Gastrocnemius medialis (tissue), 4 donors: ENCODE data around the gene IL17RA.

Source experiments
- POLR2A ChIP-seq, 2 donors: fragments of 450-650 bp; IDR thresholded peaks; one replicate each; pipeline ENCODE4 v1.6.1; 2017; ENCODE audit warnings: antibody characterized with exemption in 2 of 2, mild to moderate bottlenecking in 2 of 2, moderate library complexity in 2 of 2
- TF ChIP-seq, protein P1 (sequence below), 5 experiments: fragments of 450-650 bp in 3 of 5; fragments of 200-600 bp in 2 of 5; sonication (generic) in 2 of 5; IDR thresholded peaks in 4 of 5; conservative IDR thresholded peaks in 1 of 5; 1 replicate in 4 of 5; 2 replicates in 1 of 5; pipeline ENCODE4 v1.5.1; 2016 to 2019; ENCODE audit warnings: antibody characterized with exemption in 5 of 5, mild to moderate bottlenecking in 3 of 5, moderate library complexity in 3 of 5

- TF ChIP-seq, protein P1, sequence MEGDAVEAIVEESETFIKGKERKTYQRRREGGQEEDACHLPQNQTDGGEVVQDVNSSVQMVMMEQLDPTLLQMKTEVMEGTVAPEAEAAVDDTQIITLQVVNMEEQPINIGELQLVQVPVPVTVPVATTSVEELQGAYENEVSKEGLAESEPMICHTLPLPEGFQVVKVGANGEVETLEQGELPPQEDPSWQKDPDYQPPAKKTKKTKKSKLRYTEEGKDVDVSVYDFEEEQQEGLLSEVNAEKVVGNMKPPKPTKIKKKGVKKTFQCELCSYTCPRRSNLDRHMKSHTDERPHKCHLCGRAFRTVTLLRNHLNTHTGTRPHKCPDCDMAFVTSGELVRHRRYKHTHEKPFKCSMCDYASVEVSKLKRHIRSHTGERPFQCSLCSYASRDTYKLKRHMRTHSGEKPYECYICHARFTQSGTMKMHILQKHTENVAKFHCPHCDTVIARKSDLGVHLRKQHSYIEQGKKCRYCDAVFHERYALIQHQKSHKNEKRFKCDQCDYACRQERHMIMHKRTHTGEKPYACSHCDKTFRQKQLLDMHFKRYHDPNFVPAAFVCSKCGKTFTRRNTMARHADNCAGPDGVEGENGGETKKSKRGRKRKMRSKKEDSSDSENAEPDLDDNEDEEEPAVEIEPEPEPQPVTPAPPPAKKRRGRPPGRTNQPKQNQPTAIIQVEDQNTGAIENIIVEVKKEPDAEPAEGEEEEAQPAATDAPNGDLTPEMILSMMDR (IDR thresholded peaks at IDR 0.05 in 4 of 5, conservative IDR thresholded peaks at IDR 0.05 in 1 of 5) = no peak
- no peak for TF ChIP-seq POLR2A (IDR thresholded peaks at IDR 0.05)
Measured at GRCh38 chr22:17115945-17116565, 31.3 kb downstream of the IL17RA start.
